ENCODE data around the gene FOSL1. TPM values are rescaled to one million over a fixed set of nuclear protein-coding genes. Genes with fewer than 3 reads are reported as not detected.
"Not testable (repeated sequence)": the region's sequence is repeated elsewhere in the genome, so short reads cannot be mapped to it uniquely, and the experiment has no call there.

FOSL1 gene
- total RNA-seq, 2 donors from 2014 or later: 18.7 to 24.8 TPM

DNA sequence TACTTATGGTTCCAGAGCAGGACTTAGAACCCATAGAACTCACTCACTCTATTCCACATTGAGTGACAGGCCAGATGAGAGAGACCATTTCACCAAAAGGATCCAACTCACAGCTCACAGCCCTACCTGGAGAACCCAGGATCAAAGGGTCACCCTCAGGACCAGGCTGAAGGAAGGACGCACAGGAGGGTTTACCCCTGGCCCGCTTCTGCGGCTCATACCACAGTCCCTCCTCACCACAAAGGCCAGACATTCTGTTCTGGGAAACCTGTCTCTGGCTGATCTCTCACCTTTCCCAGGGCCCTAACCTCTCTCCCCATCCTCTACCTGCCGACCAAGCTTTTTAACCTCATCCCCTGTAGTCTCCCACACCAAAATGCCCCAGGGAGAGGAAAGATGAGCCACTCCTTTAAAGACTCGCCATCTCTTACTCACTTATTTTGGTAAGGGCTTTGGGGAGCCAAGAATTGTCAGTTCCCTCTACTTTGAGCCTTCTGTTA, 4.7 kb downstream of the FOSL1 start:
- Mint-ChIP-seq H3K4me3 (peak overlapping the region; percentile 88), H3K36me3 (ENCODE audit: low read depth) (peaks cover 79% of the 10 kb centered on the region), H3K9me3 (no peaks in the 10 kb centered on the region), H3K27ac (peak overlapping the region; percentile 74), H3K4me1 (peaks cover 27% of the 10 kb centered on the region), H3K27me3 (no peaks in the 10 kb centered on the region)
- ATAC-seq (replicated peaks): no peak

DNA sequence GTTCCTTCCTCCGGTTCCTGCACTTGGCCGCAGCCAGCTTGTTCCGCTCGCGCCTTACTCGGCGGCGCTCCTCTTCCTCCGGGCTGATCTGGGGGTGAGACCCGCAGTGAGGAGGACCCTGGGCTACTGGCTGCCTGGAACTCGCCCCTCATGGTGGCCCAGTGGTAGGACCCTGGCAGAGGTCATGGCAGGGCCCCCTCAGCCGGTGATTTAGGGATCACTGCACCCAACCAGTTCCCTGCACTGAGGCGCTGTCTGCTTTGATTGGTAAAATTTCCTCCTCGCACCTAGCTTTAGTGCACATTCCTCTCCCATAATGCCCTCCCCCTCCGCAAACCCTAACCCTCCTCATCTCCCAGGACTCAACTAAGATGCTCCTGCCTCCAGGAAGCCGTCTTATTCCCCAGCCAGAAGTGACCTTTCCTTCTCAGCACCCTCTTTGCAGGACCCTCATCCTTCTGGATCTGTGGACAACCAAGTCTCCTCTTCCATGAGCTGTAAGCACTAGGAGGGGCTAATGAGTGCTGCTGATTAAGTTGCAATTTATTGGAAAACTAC, 6.1 kb downstream of the FOSL1 start:
- H3K27ac Mint-ChIP-seq: peak overlapping the region; percentile 76
- H3K4me3 Mint-ChIP-seq: peak overlapping the region; percentile 92
- no peak for ATAC-seq (replicated peaks)
- H3K36me3 Mint-ChIP-seq (ENCODE audit: low read depth): peaks cover 80% of the 10 kb centered on the region
- H3K27me3 Mint-ChIP-seq: no peaks in the 10 kb centered on the region
- H3K4me1 Mint-ChIP-seq: peaks cover 40% of the 10 kb centered on the region
- no peaks in the 10 kb centered on the region for H3K9me3 Mint-ChIP-seq

DNA sequence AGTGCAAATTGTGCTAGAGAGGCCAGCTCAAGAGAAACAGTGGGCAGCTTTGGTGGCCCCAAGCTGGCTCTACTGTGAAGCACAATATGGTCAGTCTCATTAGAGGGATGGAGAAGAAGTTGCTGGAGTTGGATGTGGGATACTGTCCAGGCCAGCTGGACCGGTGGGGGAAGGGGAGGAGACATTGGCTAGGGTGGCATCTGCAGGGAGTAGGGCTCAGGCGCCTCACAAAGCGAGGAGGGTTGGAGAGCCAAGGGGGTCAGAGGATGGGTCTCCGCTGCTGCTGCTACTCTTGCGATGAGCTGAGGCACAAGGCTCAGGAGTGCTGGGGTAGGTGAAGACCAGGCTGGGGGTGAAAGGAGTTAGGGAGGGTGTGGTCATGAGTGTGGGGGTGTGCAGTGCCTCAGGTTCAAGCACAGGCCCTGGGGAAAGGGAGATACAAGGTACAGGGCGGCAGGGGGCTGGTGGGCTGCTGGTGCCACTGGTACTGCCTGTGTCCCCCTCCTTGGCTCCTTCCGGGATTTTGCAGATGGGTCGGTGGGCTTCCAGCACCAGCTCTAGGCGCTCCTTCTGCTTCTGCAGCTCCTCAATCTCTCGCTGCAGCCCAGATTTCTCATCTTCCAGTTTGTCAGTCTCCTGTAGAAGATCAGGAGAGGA, 7.4 kb downstream of the FOSL1 start:
- Mint-ChIP-seq H3K4me1 (peaks cover 46% of the 10 kb centered on the region), H3K4me3 (peak overlapping the region; percentile 92), H3K9me3 (no peaks in the 10 kb centered on the region), H3K36me3 (ENCODE audit: low read depth) (peaks cover 80% of the 10 kb centered on the region), H3K27ac (peak overlapping the region; percentile 66), H3K27me3 (no peaks in the 10 kb centered on the region)
- no peak for ATAC-seq (replicated peaks)

DNA sequence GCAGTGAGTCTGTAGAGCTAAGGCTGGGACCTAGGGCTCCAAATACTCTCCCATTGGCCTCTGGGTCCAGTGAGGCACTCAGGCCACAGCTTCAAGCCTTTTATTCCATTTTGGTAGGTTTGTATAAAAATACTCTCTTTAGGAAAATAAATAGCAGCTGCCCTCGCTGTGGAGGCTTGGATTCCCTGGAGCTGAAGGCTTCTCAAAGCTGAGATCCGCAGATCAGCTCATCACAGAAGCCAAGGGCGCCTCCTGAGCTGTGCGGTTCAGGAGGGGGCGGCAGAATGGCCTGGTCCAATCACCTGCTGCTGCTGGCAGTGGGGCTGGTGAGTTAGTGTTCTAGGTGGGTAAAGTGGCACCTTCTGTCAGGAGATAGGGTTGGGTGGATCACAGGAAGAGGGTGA, 8.0 kb downstream of the FOSL1 start:
- Mint-ChIP-seq H3K27ac (peak overlapping the region; percentile 66), H3K4me1 (peaks cover 46% of the 10 kb centered on the region), H3K36me3 (ENCODE audit: low read depth) (peaks cover 76% of the 10 kb centered on the region), H3K4me3 (peak overlapping the region; percentile 92)
- not testable (repeated sequence) for H3K9me3 Mint-ChIP-seq; H3K27me3 Mint-ChIP-seq; ATAC-seq (replicated peaks)

DNA sequence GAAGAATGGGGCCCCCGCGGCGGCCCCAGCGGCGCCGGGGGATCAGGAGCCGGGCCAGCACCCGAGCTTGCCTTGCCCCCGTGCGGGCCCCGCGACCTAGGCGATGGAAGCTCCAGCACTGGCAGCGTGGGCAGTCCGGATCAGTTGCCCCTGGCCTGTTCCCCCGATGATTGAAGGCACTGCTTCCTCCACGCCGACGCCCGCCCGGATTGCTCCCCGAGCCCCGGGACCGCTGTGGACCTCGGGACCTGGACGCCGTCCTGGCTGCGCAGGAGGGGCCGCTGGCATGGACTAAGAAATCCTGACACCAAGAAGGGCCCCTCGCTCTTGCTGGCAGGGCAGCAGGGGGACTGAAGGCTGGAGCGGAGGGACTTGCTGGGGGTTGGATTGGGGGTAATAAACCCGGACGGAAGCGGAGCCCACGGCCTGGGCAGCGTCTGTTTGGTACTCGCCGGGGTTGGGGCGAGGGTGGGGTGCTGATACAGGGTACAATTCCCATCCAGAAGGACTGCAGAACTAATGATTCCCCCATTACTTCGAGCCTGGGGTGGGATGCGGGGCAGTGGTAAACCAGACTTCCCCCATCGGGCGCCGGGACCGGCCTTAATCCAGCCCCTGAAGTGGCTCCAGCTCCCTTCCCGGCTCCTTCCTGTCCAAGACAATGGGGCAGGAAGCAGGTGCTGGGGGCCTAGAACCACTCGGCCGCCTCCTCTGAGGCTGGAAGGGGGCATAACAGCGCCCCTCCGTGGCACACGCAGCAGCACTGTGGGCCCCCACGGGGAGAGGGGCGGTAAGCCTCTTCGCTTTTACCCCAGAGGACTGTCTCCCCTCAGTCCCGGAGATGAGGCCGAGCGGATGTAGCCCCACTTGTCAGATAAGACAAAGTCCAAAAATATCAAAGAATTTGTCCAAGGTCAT, 8.7 kb downstream of the FOSL1 start:
- Mint-ChIP-seq H3K9me3 (no peaks in the 10 kb centered on the region), H3K4me3 (peak overlapping the region; percentile 92), H3K36me3 (ENCODE audit: low read depth) (peaks cover 76% of the 10 kb centered on the region), H3K27me3 (no peaks in the 10 kb centered on the region), H3K27ac (peak overlapping the region; percentile 66), H3K4me1 (peaks cover 51% of the 10 kb centered on the region)
- no peak for ATAC-seq (replicated peaks)

DNA sequence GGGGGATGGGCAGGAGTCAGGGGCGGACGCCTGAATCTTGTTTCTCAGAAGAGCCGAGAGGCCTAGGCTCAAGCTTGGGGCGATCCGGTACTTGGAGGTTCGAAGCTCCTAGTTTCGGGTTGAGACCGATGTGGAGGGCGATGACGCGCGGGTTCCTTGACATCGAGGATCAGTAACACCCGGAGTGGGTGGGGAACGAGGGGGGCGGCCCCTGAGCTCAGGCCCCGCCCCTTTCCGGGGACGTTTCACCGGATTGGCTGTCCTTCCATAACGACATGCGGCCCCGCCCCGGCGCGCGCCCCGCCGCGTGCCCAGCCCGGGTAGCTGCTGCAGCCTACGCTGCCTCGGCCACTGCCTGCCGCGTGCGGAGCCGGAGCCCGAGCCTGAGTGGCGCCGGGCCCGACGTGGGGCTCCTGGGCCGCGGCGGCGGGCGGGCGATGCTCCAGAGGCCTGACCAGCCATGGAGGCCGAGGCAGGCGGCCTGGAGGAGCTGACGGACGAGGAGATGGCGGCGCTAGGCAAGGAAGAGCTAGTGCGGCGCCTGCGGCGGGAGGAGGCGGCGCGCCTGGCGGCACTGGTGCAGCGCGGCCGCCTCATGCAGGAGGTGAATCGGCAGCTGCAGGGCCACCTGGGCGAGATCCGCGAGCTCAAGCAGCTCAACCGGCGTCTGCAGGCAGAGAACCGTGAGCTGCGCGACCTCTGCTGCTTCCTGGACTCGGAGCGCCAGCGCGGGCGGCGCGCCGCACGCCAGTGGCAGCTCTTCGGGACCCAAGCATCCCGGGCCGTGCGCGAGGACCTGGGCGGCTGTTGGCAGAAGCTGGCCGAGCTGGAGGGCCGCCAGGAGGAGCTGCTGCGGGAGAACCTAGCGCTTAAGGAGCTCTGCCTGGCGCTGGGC, 9.6 kb downstream of the FOSL1 start, which contains the start of gene CCDC85B:
Gene CCDC85B (plus strand): TSS at position 350 of the 895 bp plus-strand sequence. CDS start 111 bp downstream, at position 461.
- peak; percentile 76 for ATAC-seq (replicated peaks)
- no peaks in the 10 kb centered on the region for H3K9me3 Mint-ChIP-seq
- H3K27me3 Mint-ChIP-seq: no peaks in the 10 kb centered on the region
- peak within 1 kb of the TSS; percentile 92 for H3K4me3 Mint-ChIP-seq
- peaks cover 45% of the 10 kb centered on the region for H3K4me1 Mint-ChIP-seq
- H3K36me3 Mint-ChIP-seq (ENCODE audit: low read depth): peaks cover 74% of the 10 kb centered on the region
- H3K27ac Mint-ChIP-seq: peak within 1 kb of the TSS; percentile 88

DNA sequence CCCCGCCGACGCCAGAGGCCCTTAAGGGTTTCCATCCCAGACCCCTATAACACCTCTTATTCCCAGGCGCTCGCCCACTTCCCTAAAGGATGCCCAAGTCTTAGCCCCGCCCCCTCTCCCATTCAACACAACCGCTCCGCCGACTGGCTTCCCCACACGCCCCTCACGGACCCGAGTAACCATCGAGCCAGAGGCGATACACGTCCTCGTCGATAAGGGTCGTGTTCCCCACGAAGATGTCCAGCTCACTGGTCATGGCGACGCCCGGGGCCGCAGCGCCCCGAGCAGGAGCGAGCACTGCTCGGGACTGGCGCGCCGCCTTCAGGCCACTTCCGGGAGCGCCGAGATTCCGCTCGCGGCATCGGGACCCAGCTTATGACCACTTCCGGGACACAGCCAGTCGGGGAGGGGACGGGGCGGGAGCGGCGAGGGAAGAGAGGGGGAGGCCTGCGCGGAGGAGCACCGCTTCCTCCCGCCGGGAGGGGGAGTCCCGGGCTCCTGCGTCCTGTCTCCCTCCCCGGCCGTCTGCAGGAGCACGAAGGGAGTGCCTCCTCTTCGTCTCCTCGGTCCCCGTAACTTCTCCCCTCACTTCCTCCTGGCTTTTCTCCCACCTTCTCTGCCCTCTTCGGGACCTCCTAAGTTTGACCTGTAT, 11.9 kb downstream of the FOSL1 start, which contains the start of gene FIBP:
Gene FIBP (minus strand): TSS at position 309 of the 652 bp plus-strand sequence. CDS start 53 bp downstream, at position 256.
- Mint-ChIP-seq H3K4me3 (peak within 1 kb of the TSS; percentile 92), H3K4me1 (peaks cover 40% of the 10 kb centered on the region), H3K27me3 (no peaks in the 10 kb centered on the region), H3K9me3 (no peaks in the 10 kb centered on the region), H3K27ac (peak within 1 kb of the TSS; percentile 88), H3K36me3 (ENCODE audit: low read depth) (peaks cover 76% of the 10 kb centered on the region)
- peak; percentile 74 for ATAC-seq (replicated peaks)

DNA sequence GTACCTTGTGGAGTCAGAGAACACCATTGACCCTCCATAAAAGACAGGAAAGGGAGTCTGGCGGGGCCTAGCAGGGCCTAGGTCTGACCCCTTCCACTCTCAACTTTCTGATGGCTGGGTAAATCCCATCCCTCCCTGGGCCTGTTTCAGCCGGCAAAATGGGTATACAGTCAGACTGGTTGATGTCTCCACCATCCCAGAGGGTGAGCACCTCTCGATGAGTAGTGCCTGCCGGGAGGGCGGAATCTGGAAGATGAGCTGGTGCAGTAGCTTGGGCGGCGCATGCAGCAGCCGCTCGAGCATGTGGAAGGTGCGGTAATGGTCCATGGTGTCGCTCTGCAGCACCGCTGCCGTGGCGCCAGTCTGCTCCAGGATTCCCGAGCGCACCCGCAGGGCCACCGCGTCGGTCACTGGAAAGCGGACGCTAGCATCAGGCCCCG, 12.4 kb downstream of the FOSL1 start:
- ATAC-seq (replicated peaks): peak; percentile 1
- peaks cover 39% of the 10 kb centered on the region for H3K4me1 Mint-ChIP-seq
- H3K27me3 Mint-ChIP-seq: no peaks in the 10 kb centered on the region
- peak overlapping the region; percentile 92 for H3K4me3 Mint-ChIP-seq
- peak overlapping the region; percentile 88 for H3K27ac Mint-ChIP-seq
- peaks cover 72% of the 10 kb centered on the region for H3K36me3 Mint-ChIP-seq (ENCODE audit: low read depth)
- no peaks in the 10 kb centered on the region for H3K9me3 Mint-ChIP-seq

DNA sequence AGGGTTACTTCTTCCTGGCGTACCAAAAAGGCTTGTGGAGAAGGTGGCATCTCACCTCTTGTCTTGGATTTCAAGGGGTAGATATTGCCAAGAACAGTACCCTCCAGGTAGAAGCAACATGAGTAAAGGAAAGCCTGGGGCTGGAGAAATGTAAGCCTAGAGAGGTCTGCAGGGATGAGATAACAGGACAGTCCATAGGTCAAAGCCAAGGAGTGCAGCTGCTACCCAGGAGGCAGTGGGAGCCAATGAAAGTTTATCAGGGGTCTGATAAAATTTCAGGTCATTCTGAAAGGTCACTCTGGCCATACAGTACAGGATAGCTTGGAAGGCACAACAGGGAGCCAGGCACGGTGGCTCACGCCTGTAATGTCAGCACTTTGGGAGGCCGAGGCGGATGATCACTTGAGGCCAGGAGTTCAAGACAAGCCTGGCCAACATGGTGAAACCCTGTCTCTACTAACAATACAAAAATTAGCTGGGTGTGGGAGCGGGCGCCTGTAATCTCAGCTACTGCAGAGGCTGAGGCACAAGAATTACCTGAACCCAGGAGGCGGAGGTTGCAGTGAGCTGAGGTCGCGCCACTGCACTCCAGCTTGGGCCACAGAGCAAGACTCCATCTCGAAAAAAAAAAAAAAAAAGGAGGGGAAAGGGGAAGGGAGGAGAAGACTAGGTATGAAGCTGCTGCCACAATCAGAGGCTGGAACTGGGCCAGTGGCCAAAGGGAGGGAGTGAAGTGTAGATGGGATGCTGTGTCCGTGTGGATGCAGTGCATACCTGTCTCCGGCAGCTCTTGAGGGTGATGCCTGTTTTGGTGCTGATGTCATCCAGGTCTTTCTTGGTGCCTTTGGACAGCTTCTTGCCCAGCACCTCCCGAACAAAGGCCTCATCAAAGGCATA, 13.1 kb downstream of the FOSL1 start:
- H3K27me3 Mint-ChIP-seq: no peaks in the 10 kb centered on the region
- H3K9me3 Mint-ChIP-seq: no peaks in the 10 kb centered on the region
- peak overlapping the region; percentile 88 for H3K27ac Mint-ChIP-seq
- peaks cover 32% of the 10 kb centered on the region for H3K4me1 Mint-ChIP-seq
- ATAC-seq (replicated peaks): no peak
- H3K36me3 Mint-ChIP-seq (ENCODE audit: low read depth): peaks cover 65% of the 10 kb centered on the region
- peak overlapping the region; percentile 92 for H3K4me3 Mint-ChIP-seq

DNA sequence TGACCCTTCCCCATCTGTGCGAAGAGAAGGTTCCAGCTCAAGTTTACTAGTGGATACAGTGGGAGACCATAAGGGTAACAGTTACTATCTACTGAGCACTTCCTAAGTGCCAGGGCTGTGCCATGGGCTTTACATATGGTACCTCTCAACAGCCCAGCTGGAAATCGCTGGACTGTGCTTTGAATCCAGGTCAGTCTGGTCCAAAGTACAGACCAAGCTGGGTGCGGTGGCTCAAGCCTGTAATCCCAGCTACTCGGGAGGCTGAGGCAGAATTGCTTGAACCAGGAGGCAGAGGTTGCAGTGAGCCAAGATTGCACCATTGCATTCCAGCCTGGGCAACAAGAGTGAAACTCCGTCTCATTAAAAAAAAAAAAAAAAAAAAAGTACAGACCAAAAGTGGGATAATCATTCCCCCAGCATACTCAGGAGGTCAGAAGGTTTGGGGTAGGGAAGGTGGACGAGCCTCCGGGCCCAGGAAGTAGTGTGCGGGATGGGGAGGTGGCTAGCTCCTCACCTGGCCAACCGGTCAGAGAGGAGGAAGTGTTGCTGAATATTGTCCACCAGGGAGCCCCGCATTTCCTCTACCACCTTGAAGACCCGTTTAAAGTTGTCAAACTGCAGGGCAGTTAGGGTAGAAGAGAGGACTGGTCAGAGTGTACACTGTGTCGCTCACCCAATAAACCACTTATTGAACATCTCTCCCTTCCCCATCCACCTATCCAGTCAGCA, 14.2 kb downstream of the FOSL1 start:
- H3K4me1 Mint-ChIP-seq: peaks cover 31% of the 10 kb centered on the region
- no peak overlapping the region for H3K27ac Mint-ChIP-seq
- no peaks in the 10 kb centered on the region for H3K27me3 Mint-ChIP-seq
- ATAC-seq (replicated peaks): no peak
- H3K36me3 Mint-ChIP-seq (ENCODE audit: low read depth): peaks cover 55% of the 10 kb centered on the region
- H3K9me3 Mint-ChIP-seq: no peaks in the 10 kb centered on the region
- H3K4me3 Mint-ChIP-seq: peak overlapping the region; percentile 92

DNA sequence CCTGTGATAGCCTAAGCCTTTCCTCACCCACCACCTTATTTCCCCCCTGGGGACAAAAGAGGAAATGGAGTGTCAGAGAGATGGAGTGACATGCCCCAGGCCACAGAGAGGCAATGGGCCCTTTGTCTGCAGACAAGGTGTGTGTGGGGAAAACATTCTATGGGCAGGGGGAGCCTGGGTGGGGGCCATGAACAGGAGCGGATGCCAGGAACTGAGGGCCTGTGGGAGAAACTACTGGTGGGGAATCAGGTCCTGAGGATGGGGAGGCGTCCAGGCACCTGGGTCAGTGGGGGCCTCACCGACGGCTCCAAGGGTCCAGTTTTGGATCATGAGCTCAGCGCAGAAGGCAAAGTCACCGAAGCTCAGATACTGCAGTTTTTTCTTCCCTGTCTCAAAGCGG, 15.0 kb downstream of the FOSL1 start:
- ATAC-seq (replicated peaks): no peak

DNA sequence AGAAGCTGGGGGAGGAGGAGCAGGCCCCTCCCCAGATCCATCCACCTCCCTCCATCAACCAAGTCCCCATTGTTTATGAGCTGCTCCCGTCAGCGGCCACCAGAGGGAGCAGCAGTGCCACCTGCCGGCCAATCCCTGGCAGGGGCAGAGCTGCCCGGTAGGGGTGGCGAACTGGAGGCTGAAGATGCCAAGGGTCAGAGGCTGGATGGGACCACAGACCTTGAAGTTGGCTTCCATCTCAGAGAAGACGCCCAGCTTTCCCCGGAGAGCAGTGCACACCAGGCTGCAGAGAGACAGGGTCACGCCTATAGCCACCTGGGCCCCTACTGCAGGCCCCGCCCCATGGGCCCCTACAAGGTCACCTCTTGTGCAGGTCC, 15.5 kb downstream of the FOSL1 start:
- peak; percentile 49 for ATAC-seq (replicated peaks)
- Mint-ChIP-seq H3K4me3 (peak overlapping the region; percentile 29), H3K9me3 (no peaks in the 10 kb centered on the region), H3K27ac (peak overlapping the region; percentile 76), H3K4me1 (peaks cover 31% of the 10 kb centered on the region), H3K36me3 (ENCODE audit: low read depth) (peaks cover 55% of the 10 kb centered on the region), H3K27me3 (no peaks in the 10 kb centered on the region)

More for the DNA sequence above, 15.0 kb downstream of the FOSL1 start:
- Mint-ChIP-seq H3K36me3 (ENCODE audit: low read depth) (peaks cover 55% of the 10 kb centered on the region), H3K27me3 (no peaks in the 10 kb centered on the region), H3K4me1 (peaks cover 35% of the 10 kb centered on the region), H3K9me3 (no peaks in the 10 kb centered on the region), H3K27ac (peak overlapping the region; percentile 76), H3K4me3 (no peak overlapping the region)

All from activated T-helper 17 cell treated with anti-CD3 and anti-CD28 coated beads, Interleukin-2, amount 50 U/mL, for 72 hours (primary cell).